ENCODE data around the gene CACNA2D2. TPM values are rescaled to one million over a fixed set of nuclear protein-coding genes. Genes with fewer than 3 reads are reported as not detected.

CACNA2D2 gene
- total RNA-seq, 1 experiment from 2014 or later = not detected

DNA sequence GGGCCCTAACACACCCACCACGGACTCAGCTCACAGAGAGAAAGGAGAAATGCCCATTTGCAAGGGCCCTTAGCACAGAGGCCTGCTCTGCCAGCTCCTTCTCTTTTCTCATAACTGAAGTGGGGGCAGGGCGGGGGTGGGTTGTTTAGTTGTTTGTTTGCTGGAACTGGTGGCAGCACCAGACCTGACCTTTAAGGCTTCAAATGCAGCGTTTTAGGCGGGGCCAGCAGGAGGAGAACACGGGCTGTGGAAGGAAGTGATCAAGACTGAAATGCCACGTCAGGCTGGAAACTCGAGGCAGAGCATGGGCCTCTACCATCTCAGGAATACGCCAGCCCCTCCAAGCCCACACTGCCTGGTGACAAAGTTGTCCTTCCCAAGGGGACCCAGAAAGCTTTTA, 9.3 kb downstream of the CACNA2D2 start:
- H4K20me1 ChIP-seq (ENCODE audit: insufficient read depth, low read depth, low read length) = no peaks in the 10 kb centered on the region
- no peaks in the 10 kb centered on the region for H3K9me2 ChIP-seq (replicated peaks; ENCODE audit: insufficient read depth, low read length)
- H3K4me2 ChIP-seq (ENCODE audit: low read depth, low read length, poor library complexity, severe bottlenecking) = no peak overlapping the region
- H3K9me3 ChIP-seq (ENCODE audit: low read length) = no peaks in the 10 kb centered on the region
- H3K79me2 ChIP-seq (ENCODE audit: low read length) = no peaks in the 10 kb centered on the region
- H3K4me1 ChIP-seq (ENCODE audit: low read length) = no peaks in the 10 kb centered on the region
- H3K36me3 ChIP-seq (ENCODE audit: insufficient read depth, low read length) = no peaks in the 10 kb centered on the region
- no peak overlapping the region for H3K27ac ChIP-seq (ENCODE audit: low read length)
- DNase-seq = no peak
- no peak overlapping the region for H3K4me3 ChIP-seq (ENCODE audit: low read length)
- H2AFZ ChIP-seq (ENCODE audit: low read length) = no peak overlapping the region
- no peaks in the 10 kb centered on the region for H3K27me3 ChIP-seq (ENCODE audit: low read length)
- H3K9ac ChIP-seq (ENCODE audit: low read length) = no peak overlapping the region

DNA sequence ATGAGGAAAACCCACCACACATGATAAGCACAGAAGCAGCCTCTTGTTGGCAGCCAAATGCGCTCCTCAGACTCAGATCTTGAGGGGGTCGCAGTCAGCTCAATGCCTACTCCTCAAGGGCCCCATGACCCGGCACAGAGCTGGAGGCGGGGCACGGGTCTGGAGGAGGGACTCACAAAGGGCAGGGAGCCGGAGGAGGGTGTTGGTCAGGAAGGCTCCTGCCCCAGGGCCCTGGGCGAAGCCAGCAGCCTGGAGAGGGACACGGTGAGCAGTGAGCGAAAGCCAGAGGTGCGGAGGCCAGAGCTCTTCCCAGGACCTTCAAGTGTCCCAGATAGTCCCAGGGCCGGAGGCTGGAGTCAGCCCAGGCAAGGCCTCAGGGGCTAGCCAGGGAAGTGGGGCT, 9.8 kb downstream of the CACNA2D2 start:
- Histone ChIP-seq H3K9ac (ENCODE audit: low read length) (no peak overlapping the region), H3K27ac (ENCODE audit: low read length) (no peak overlapping the region), H3K36me3 (ENCODE audit: insufficient read depth, low read length) (no peaks in the 10 kb centered on the region), H3K79me2 (ENCODE audit: low read length) (no peaks in the 10 kb centered on the region), H2AFZ (ENCODE audit: low read length) (no peak overlapping the region), H3K4me1 (ENCODE audit: low read length) (no peaks in the 10 kb centered on the region), H3K27me3 (ENCODE audit: low read length) (no peaks in the 10 kb centered on the region), H4K20me1 (ENCODE audit: insufficient read depth, low read depth, low read length) (no peaks in the 10 kb centered on the region), H3K9me3 (ENCODE audit: low read length) (no peaks in the 10 kb centered on the region), H3K4me3 (ENCODE audit: low read length) (no peak overlapping the region), H3K9me2 (replicated peaks; ENCODE audit: insufficient read depth, low read length) (no peaks in the 10 kb centered on the region), H3K4me2 (ENCODE audit: low read depth, low read length, poor library complexity, severe bottlenecking) (no peak overlapping the region)
- no peak for DNase-seq

DNA sequence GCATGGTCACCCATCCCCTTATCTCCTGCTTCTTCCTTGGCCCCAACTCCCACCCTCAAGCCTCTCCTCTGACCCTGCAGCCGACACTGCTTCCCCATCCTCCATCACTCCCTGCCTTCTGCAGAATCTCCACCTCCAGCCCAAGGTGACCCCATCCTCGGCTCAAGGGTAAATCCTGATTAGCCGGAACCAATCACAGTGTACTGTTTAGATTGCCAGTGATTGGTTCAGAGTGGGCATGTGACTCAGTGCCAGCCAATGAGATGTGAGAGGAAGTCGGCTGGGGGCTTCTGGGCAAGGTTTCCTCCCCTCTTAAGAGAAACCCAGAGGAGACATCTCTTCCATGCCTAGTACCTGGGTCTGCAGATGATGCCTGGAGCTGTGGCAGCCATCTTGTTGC, 10.3 kb downstream of the CACNA2D2 start:
- Histone ChIP-seq H3K79me2 (ENCODE audit: low read length) (no peaks in the 10 kb centered on the region), H3K9me3 (ENCODE audit: low read length) (no peaks in the 10 kb centered on the region), H3K4me3 (ENCODE audit: low read length) (no peak overlapping the region), H4K20me1 (ENCODE audit: insufficient read depth, low read depth, low read length) (no peaks in the 10 kb centered on the region), H3K4me2 (ENCODE audit: low read depth, low read length, poor library complexity, severe bottlenecking) (no peak overlapping the region), H3K4me1 (ENCODE audit: low read length) (no peaks in the 10 kb centered on the region), H3K36me3 (ENCODE audit: insufficient read depth, low read length) (no peaks in the 10 kb centered on the region), H2AFZ (ENCODE audit: low read length) (0 out of 2 replicates have a peak overlapping the region, but pooled peaks have one; percentile 5), H3K27ac (ENCODE audit: low read length) (no peak overlapping the region), H3K9ac (ENCODE audit: low read length) (no peak overlapping the region), H3K9me2 (replicated peaks; ENCODE audit: insufficient read depth, low read length) (no peaks in the 10 kb centered on the region), H3K27me3 (ENCODE audit: low read length) (no peaks in the 10 kb centered on the region)
- DNase-seq = peak; percentile 65

DNA sequence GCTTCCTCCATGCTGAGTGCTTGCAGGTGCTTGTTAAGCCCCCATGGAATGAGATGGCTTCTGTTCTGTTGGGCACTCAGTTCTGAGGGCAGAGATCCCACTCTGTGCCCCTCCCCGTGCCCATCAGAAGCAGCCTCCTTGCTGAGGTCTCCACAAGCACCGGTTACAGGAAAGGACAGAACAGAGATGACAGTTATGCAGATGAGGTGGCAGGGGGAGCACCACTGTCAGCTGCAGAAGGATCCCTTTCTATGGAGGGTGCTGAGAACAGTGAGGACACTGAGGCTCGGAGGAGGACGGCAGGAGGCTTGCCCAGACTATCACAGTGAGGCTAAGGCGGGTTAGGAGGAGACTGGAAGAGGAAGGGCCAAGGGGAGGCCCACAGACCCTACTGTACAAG, 12.4 kb downstream of the CACNA2D2 start:
- no peaks in the 10 kb centered on the region for H3K9me2 ChIP-seq (replicated peaks; ENCODE audit: insufficient read depth, low read length)
- H3K4me1 ChIP-seq (ENCODE audit: low read length) = no peaks in the 10 kb centered on the region
- DNase-seq = no peak
- no peak overlapping the region for H2AFZ ChIP-seq (ENCODE audit: low read length)
- no peak overlapping the region for H3K9ac ChIP-seq (ENCODE audit: low read length)
- no peak overlapping the region for H3K4me2 ChIP-seq (ENCODE audit: low read depth, low read length, poor library complexity, severe bottlenecking)
- H3K4me3 ChIP-seq (ENCODE audit: low read length) = no peak overlapping the region
- H3K27ac ChIP-seq (ENCODE audit: low read length) = no peak overlapping the region
- no peaks in the 10 kb centered on the region for H3K27me3 ChIP-seq (ENCODE audit: low read length)
- no peaks in the 10 kb centered on the region for H3K36me3 ChIP-seq (ENCODE audit: insufficient read depth, low read length)
- no peaks in the 10 kb centered on the region for H3K79me2 ChIP-seq (ENCODE audit: low read length)
- no peaks in the 10 kb centered on the region for H4K20me1 ChIP-seq (ENCODE audit: insufficient read depth, low read depth, low read length)
- no peaks in the 10 kb centered on the region for H3K9me3 ChIP-seq (ENCODE audit: low read length)

DNA sequence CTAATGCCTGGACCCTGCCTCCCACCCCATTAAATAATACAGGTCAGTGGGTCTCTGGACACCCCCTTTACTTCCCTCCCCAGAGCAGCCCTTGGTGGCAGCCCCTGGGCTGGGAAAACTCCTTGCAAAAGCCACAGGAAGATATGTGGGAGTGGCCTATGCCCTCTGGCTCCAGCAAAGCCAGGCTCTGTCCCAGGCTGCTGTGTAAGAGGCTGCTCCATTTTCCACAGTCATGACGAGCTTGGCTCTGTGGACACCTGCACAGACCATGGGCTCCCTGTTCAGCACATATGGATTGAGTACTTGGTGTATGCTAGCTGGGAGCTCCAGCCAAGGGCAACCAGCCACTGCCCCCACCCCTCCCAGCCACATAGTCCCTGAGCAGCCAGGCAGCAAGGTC, 13.0 kb downstream of the CACNA2D2 start:
- no peaks in the 10 kb centered on the region for H4K20me1 ChIP-seq (ENCODE audit: insufficient read depth, low read depth, low read length)
- no peaks in the 10 kb centered on the region for H3K36me3 ChIP-seq (ENCODE audit: insufficient read depth, low read length)
- H3K4me1 ChIP-seq (ENCODE audit: low read length) = no peaks in the 10 kb centered on the region
- no peaks in the 10 kb centered on the region for H3K79me2 ChIP-seq (ENCODE audit: low read length)
- no peak overlapping the region for H3K4me3 ChIP-seq (ENCODE audit: low read length)
- no peak overlapping the region for H3K27ac ChIP-seq (ENCODE audit: low read length)
- H3K27me3 ChIP-seq (ENCODE audit: low read length) = no peaks in the 10 kb centered on the region
- no peak overlapping the region for H3K4me2 ChIP-seq (ENCODE audit: low read depth, low read length, poor library complexity, severe bottlenecking)
- H2AFZ ChIP-seq (ENCODE audit: low read length) = no peak overlapping the region
- no peak for DNase-seq
- no peak overlapping the region for H3K9ac ChIP-seq (ENCODE audit: low read length)
- no peaks in the 10 kb centered on the region for H3K9me3 ChIP-seq (ENCODE audit: low read length)
- no peaks in the 10 kb centered on the region for H3K9me2 ChIP-seq (replicated peaks; ENCODE audit: insufficient read depth, low read length)

DNA sequence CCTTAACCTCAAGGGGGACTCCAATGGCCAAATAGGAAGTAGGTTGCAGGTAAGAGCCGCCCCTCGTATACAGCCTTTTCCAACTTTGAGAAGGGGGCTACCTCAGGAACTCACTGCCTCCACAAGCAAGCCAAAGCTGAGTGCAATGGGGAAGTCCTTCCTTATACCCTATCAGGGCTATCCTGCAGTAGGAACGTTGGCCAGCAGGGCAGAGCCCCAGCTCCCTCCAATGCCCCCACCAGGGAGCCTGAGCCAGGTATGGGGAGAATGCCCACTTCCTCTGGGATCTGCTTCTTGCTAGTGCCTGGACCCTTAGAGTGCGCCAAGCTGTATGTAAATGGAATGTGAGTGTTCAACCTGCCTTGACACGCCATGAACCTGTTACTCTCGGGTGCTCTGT, 16.3 kb downstream of the CACNA2D2 start:
- H3K36me3 ChIP-seq (ENCODE audit: insufficient read depth, low read length) = no peaks in the 10 kb centered on the region

DNA sequence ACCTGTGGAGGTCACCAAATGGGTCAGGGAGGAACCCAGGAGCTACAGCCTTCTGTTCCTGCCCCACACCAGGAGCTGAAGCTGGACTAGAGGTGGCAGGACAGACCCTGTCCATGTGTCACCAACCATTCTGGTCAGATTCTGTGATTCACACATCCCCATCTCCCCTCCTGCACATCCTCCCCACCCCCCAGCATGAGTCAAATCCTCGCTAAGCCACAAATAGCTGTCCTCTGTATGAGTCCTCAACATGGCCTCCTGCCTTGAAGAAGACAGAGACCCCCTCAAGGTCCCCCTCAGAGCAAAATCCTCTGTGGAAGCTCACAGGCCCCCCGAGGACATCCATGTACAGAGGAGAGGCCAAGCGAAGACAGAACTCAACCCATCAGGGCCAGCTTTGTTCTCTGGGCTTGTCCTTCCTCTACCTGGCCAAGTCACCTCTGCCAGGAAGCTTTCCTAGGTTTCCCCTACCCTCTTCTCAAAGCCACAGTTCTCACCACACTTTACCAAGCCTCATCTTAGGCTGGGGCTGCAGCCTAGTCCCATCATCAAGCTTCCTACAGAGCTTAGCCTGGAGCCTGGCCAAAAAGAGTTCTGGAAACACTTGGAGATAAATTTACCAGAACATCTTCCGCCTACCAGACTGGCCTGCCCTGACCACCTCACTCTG, 17.1 kb downstream of the CACNA2D2 start:
- H3K9me3 ChIP-seq (ENCODE audit: low read length) = no peaks in the 10 kb centered on the region
- no peak overlapping the region for H3K4me3 ChIP-seq (ENCODE audit: low read length)
- H2AFZ ChIP-seq (ENCODE audit: low read length) = no peak overlapping the region
- H4K20me1 ChIP-seq (ENCODE audit: insufficient read depth, low read depth, low read length) = no peaks in the 10 kb centered on the region
- no peak overlapping the region for H3K27ac ChIP-seq (ENCODE audit: low read length)
- H3K9me2 ChIP-seq (replicated peaks; ENCODE audit: insufficient read depth, low read length) = no peaks in the 10 kb centered on the region
- DNase-seq = no peak
- no peaks in the 10 kb centered on the region for H3K36me3 ChIP-seq (ENCODE audit: insufficient read depth, low read length)
- H3K79me2 ChIP-seq (ENCODE audit: low read length) = no peaks in the 10 kb centered on the region
- H3K4me2 ChIP-seq (ENCODE audit: low read depth, low read length, poor library complexity, severe bottlenecking) = no peak overlapping the region
- no peaks in the 10 kb centered on the region for H3K27me3 ChIP-seq (ENCODE audit: low read length)
- H3K4me1 ChIP-seq (ENCODE audit: low read length) = no peaks in the 10 kb centered on the region; the same call in 1 of the 2 replicates
- H3K9ac ChIP-seq (ENCODE audit: low read length) = no peak overlapping the region

More for the DNA sequence above, 16.3 kb downstream of the CACNA2D2 start:
- Histone ChIP-seq H3K9me3 (ENCODE audit: low read length) (no peaks in the 10 kb centered on the region), H3K9ac (ENCODE audit: low read length) (no peak overlapping the region), H4K20me1 (ENCODE audit: insufficient read depth, low read depth, low read length) (no peaks in the 10 kb centered on the region), H3K79me2 (ENCODE audit: low read length) (no peaks in the 10 kb centered on the region), H2AFZ (ENCODE audit: low read length) (no peak overlapping the region), H3K27ac (ENCODE audit: low read length) (no peak overlapping the region), H3K9me2 (replicated peaks; ENCODE audit: insufficient read depth, low read length) (no peaks in the 10 kb centered on the region), H3K4me2 (ENCODE audit: low read depth, low read length, poor library complexity, severe bottlenecking) (no peak overlapping the region), H3K4me3 (ENCODE audit: low read length) (no peak overlapping the region), H3K27me3 (ENCODE audit: low read length) (no peaks in the 10 kb centered on the region), H3K4me1 (ENCODE audit: low read length) (no peaks in the 10 kb centered on the region; the same call in 1 of the 2 replicates)
- DNase-seq = no peak

DNA sequence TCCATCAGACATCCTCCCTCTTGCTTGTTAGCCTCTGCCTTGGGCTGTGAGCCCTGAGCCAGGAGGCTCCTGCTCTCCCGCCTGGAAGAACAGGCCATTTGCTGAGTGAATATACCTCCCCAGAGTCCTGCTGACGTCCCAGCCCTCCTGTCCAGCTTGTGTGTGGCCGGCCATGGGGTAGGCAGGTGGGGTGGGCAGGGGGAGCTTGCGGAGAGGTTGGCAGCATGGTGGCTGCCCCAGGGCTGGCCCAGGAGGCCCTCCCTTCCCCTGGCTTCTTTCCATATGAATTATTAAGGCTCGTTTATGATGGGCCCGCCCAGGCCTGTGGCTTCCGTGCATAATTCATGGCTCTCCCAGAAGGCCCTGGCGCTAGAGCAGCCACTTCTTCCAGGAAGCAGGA, 18.7 kb downstream of the CACNA2D2 start:
- no peaks in the 10 kb centered on the region; the same call in 1 of the 2 replicates for H3K4me1 ChIP-seq (ENCODE audit: low read length)
- no peak for DNase-seq
- no peaks in the 10 kb centered on the region for H3K27me3 ChIP-seq (ENCODE audit: low read length)
- H2AFZ ChIP-seq (ENCODE audit: low read length) = no peak overlapping the region
- no peaks in the 10 kb centered on the region for H3K79me2 ChIP-seq (ENCODE audit: low read length)
- no peak overlapping the region for H3K9ac ChIP-seq (ENCODE audit: low read length)
- H3K27ac ChIP-seq (ENCODE audit: low read length) = no peak overlapping the region
- no peaks in the 10 kb centered on the region for H4K20me1 ChIP-seq (ENCODE audit: insufficient read depth, low read depth, low read length)
- H3K9me3 ChIP-seq (ENCODE audit: low read length) = no peaks in the 10 kb centered on the region
- no peaks in the 10 kb centered on the region for H3K9me2 ChIP-seq (replicated peaks; ENCODE audit: insufficient read depth, low read length)
- no peak overlapping the region for H3K4me2 ChIP-seq (ENCODE audit: low read depth, low read length, poor library complexity, severe bottlenecking)
- H3K36me3 ChIP-seq (ENCODE audit: insufficient read depth, low read length) = no peaks in the 10 kb centered on the region
- no peak overlapping the region for H3K4me3 ChIP-seq (ENCODE audit: low read length)

Data from Karpas-422 (cell line).